OCI-LY1 (cell line): Measurements from ENCODE around the gene F7.

Experiments used
- H2AFZ ChIP-seq: fragments of 200-600 bp; sonication (generic), shearing (Covaris generic); 2 replicates; pipeline ENCODE4 v1.6.0; 2014; ENCODE audit warnings: antibody characterized with exemption, mild to moderate bottlenecking, low read length
- H3F3A ChIP-seq: fragments of 200-600 bp; sonication (generic), shearing (Covaris generic); 2 replicates; pipeline ENCODE4 v1.6.0; 2014; ENCODE audit warnings: mild to moderate bottlenecking, antibody characterized with exemption, low read length, moderate library complexity; ENCODE audit not compliant: insufficient read depth
- H3K27ac ChIP-seq: fragments of 200-600 bp; sonication (generic); 2 replicates; pipeline ENCODE4 v1.5.1; 2014; ENCODE audit warnings: low read length, mixed run types, mild to moderate bottlenecking, low read depth; ENCODE audit not compliant: poor library complexity, severe bottlenecking
- H3K27me3 ChIP-seq: fragments of 200-600 bp; sonication (generic); 2 replicates; pipeline ENCODE4 v1.6.0; 2014; ENCODE audit warnings: antibody characterized with exemption, mild to moderate bottlenecking, low read length, moderate library complexity; ENCODE audit not compliant: insufficient read depth
- H3K36me3 ChIP-seq: fragments of 200-600 bp; sonication (generic); 2 replicates; pipeline ENCODE4 v1.6.1; 2014; ENCODE audit warnings: mild to moderate bottlenecking, antibody characterized with exemption, low read length, moderate library complexity, mixed read lengths; ENCODE audit not compliant: insufficient read depth
- H3K4me1 ChIP-seq: fragments of 200-600 bp; sonication (generic); 2 replicates; pipeline ENCODE4 v1.5.1; 2014; ENCODE audit warnings: mild to moderate bottlenecking, low read length, moderate library complexity; ENCODE audit not compliant: insufficient read depth, severe bottlenecking
- H3K4me2 ChIP-seq: fragments of 200-600 bp; sonication (generic), shearing (Covaris generic); 2 replicates; pipeline ENCODE4 v1.6.1; 2014; ENCODE audit warnings: low read length
- H3K4me3 ChIP-seq: fragments of 200-600 bp; sonication (generic); 2 replicates; pipeline ENCODE4 v1.5.1; 2014; ENCODE audit warnings: low read length, low read depth, mild to moderate bottlenecking, mixed read lengths; ENCODE audit not compliant: poor library complexity, severe bottlenecking
- H3K79me2 ChIP-seq: fragments of 200-600 bp; shearing (Covaris generic); 2 replicates; pipeline ENCODE4 v1.6.1; 2016; ENCODE audit warnings: mixed run types, low read length, mixed read lengths; ENCODE audit not compliant: insufficient read depth
- H3K9ac ChIP-seq: fragments of 200-600 bp; sonication (generic), shearing (Covaris generic); 2 replicates; pipeline ENCODE4 v1.6.1; 2014; ENCODE audit warnings: mild to moderate bottlenecking, low read length, mixed read lengths
- H3K9me2 ChIP-seq: fragments of 200-600 bp; sonication (generic), shearing (Covaris generic); 2 replicates; pipeline ENCODE4 v1.6.1; 2014; ENCODE audit warnings: low read depth, mild to moderate bottlenecking, low read length, mixed read lengths
- H3K9me3 ChIP-seq: fragments of 200-600 bp; shearing (Covaris generic); 2 replicates; pipeline ENCODE4 v1.6.1; 2014; ENCODE audit warnings: low read length, mixed read lengths
- H4K20me1 ChIP-seq: fragments of 200-600 bp; sonication (generic), shearing (Covaris generic); 2 replicates; pipeline ENCODE4 v1.6.0; 2016; ENCODE audit warnings: mild to moderate bottlenecking, low read length; ENCODE audit not compliant: insufficient read depth
- EZH2 ChIP-seq: fragments of 200-600 bp; sonication (generic), shearing (Covaris generic); IDR thresholded peaks from 2 replicates; pipeline ENCODE4 v1.8.0; 2017; ENCODE audit warnings: borderline replicate concordance, mixed run types, mild to moderate bottlenecking, antibody characterized with exemption, low read length, moderate library complexity, mixed read lengths
- TF ChIP-seq, protein P1 (sequence below): fragments of 200-600 bp; sonication (generic), shearing (Covaris generic); IDR thresholded peaks from 2 replicates; pipeline ENCODE4 v1.5.1; 2017; ENCODE audit warnings: mild to moderate bottlenecking, antibody characterized with exemption, low read length, moderate library complexity, mixed read lengths

F7 gene

DNA sequence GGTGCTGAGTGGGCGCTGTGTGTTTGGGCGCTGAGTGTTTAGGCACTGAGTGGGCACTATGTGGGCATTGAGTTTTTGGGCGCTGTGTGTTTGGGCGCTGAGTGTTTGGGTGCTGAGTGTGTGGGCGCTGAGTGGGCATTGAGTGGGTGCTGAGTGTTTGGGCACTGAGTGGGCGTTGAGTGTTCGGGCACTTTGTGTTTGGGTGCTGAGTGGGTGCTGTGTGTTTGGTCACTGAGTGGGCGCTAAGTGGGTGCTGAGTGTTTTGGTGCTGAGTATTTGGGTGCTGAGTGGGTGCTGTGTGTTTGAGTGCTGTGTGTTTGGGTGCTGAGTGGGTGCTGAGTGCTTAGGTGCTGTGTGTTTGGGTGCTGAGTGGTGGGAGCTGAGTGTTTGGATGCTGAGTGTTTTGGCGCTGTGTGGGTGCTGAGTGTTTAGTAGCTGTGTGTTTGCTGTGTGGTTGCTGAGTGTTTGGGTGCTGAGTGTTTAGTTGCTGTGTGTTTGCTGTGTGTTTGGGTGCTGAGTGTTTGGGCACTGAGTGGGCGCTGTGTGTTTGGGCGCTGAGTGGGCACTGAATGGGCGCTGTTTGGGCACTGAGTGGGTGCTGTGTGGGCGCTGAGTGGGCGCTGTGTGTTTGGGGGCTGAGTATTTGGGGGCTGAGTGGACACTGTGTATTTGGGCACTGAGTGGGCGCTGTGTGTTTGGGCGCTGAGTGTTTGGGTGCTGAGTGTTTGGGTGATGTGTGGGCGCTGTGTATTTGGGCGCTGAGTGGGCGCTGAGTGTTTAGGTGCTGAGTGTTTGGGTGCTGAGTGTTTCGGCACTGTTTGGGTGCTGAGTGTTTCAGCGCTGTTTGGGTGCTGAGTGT, 47.2 kb upstream of the F7 start:
- Histone ChIP-seq H3F3A (no peaks in the 10 kb centered on the region), H3K4me3 (no peak overlapping the region), H2AFZ (no peak overlapping the region), H3K4me2 (no peak overlapping the region), H3K9me2 (no peaks in the 10 kb centered on the region), H3K36me3 (no peaks in the 10 kb centered on the region), H3K27me3 (0 out of 2 replicates have a peak, but pooled peaks cover 3% of the 10 kb centered on the region), H3K4me1 (no peaks in the 10 kb centered on the region), H3K27ac (no peak overlapping the region), H3K79me2 (no peaks in the 10 kb centered on the region), H3K9me3 (0 out of 2 replicates have a peak, but pooled peaks cover 2% of the 10 kb centered on the region), H3K9ac (no peak overlapping the region), H4K20me1 (no peaks in the 10 kb centered on the region)
- TF ChIP-seq, protein P1, sequence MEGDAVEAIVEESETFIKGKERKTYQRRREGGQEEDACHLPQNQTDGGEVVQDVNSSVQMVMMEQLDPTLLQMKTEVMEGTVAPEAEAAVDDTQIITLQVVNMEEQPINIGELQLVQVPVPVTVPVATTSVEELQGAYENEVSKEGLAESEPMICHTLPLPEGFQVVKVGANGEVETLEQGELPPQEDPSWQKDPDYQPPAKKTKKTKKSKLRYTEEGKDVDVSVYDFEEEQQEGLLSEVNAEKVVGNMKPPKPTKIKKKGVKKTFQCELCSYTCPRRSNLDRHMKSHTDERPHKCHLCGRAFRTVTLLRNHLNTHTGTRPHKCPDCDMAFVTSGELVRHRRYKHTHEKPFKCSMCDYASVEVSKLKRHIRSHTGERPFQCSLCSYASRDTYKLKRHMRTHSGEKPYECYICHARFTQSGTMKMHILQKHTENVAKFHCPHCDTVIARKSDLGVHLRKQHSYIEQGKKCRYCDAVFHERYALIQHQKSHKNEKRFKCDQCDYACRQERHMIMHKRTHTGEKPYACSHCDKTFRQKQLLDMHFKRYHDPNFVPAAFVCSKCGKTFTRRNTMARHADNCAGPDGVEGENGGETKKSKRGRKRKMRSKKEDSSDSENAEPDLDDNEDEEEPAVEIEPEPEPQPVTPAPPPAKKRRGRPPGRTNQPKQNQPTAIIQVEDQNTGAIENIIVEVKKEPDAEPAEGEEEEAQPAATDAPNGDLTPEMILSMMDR: no peak
- TF ChIP-seq EZH2: no peak

DNA sequence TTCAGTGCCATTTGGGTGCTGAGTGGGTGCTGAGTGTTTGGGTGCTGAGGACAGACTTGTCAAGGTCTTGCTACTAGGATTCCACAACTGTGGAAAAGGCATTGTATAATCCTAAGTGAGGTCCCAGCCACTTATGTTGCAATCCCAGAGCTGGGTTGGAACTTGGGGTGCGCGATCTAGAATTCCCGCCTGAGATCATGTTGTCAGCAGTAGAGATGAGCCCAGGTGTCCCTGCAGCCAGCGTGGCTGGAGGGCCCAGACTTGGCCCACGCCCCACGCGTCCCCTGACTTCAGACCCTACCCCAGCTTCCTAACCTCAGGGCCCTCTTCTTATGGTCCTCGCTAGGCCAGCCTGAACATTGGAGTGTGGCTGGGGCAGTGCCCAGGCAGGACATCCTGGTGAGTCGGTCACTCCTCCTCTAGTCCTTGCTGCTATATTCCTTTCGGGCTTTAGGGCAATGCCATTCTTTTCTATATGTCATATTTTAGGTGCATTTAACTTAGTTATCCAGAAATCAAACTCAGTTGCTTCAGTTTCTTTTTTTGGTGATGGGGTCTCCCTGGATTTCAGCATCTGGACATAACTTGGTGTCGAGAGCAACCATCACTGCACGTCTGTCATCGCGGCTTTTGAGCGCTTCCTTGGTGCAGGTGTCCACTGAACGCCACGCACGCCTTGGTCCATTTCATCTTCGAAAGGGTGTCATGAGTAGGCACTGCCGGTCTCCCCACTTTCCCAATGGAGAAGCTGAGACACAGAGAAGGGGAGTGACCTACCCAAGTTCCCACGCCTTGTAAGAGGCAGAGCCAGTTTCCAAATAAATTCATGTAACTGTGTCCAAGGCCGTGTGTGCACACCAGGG, 46.4 kb upstream of the F7 start:
- Histone ChIP-seq H3K4me3 (no peak overlapping the region), H2AFZ (no peak overlapping the region), H3K36me3 (no peaks in the 10 kb centered on the region), H3F3A (no peaks in the 10 kb centered on the region), H3K9me3 (0 out of 2 replicates have a peak, but pooled peaks cover 2% of the 10 kb centered on the region), H4K20me1 (no peaks in the 10 kb centered on the region), H3K27me3 (no peaks in the 10 kb centered on the region), H3K79me2 (no peaks in the 10 kb centered on the region), H3K9ac (no peak overlapping the region), H3K4me1 (no peaks in the 10 kb centered on the region), H3K4me2 (no peak overlapping the region), H3K27ac (no peak overlapping the region), H3K9me2 (no peaks in the 10 kb centered on the region)
- TF ChIP-seq, protein P1: no peak
- no peak for TF ChIP-seq EZH2

DNA sequence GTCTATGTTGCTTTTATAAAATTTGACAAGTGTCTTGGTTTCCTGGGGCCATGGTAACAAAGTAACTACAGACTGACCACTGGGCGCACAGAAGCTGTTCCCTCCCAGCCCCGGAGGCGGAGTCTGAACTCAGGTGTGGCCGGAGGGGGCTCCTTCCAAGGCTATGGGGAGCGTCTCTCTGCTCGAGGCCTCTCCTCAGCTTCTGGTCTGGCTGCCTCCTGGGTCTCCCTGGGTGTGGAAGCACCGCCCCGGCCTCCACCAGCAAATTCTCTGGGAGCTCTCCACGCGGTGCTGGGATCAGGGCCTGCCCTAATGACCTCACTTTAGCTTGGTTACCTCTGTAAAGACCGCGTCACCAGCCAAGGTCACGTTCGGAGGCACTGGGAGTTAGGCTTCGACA, 45.7 kb upstream of the F7 start:
- Histone ChIP-seq H3K4me2 (no peak overlapping the region), H2AFZ (no peak overlapping the region), H3K27me3 (no peaks in the 10 kb centered on the region), H3F3A (no peaks in the 10 kb centered on the region), H3K79me2 (no peaks in the 10 kb centered on the region), H3K4me3 (no peak overlapping the region), H3K4me1 (no peaks in the 10 kb centered on the region), H3K36me3 (no peaks in the 10 kb centered on the region), H3K9me3 (0 out of 2 replicates have a peak, but pooled peaks cover 2% of the 10 kb centered on the region), H3K9me2 (no peaks in the 10 kb centered on the region), H4K20me1 (no peaks in the 10 kb centered on the region), H3K9ac (no peak overlapping the region), H3K27ac (no peak overlapping the region)
- TF ChIP-seq, protein P1: no peak
- no peak for TF ChIP-seq EZH2
